Measurements from ENCODE around the gene SNPH.
"Not testable (repeated sequence)": the region's sequence is repeated elsewhere in the genome, so short reads cannot be mapped to it uniquely, and the experiment has no call there.

SNPH gene

DNA sequence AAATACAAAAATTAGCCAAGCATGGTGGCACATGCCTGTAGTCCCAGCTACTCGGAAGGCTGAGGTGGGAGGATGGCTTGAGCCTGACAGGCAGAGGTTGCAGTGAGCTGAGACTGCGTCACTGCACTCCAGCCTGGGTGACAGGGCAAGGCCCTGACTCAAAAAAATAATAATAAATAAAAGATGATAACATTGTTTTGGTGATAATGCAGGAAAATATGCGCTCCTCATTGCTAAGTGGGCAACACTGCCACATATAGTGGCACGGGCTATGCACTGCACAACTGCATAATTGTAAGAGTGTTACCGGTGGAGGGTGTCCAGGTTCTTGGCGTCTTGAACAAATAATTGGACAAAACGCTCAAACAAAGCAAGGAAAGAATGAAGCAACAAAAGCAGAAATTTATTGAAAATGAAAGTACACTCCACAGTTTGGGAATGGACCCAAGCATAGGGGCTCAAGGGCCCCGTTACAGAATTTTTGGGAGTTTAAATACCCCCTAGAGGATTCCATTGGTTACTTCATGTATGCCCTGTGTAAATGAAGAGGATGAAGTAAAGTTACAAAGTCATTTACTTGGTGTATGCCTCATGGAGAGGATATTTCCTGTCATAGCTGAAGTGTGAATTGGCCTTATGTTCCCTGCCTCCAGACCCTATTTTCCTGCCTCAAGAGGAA, 77.5 kb downstream of the SNPH start:
- DNase-seq, result not testable (repeated sequence)

GRCh38 chr20:1345030-1345755, 79.1 kb downstream of the SNPH start:
- DNase-seq, result no peak

DNA sequence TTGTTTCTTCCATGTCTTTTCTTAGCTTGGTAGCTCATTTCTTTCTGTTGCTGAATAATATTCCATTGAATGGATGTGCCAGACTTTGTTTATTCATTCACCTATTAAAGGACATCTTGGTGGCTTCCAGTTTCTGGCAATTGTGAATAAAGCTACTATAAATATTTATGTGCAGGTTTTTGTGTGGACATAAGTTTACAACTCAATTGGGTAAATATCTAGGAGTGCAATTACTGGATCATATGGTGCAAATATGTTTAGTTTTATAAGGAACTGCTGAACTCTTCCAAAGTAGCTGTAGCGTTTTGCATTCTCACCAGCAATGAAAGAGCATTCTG, 79.6 kb downstream of the SNPH start:
- no peak for DNase-seq

- no peak for DNase-seq
Observed at GRCh38 chr20:1346315-1346969, 80.3 kb downstream of the SNPH start.

DNA sequence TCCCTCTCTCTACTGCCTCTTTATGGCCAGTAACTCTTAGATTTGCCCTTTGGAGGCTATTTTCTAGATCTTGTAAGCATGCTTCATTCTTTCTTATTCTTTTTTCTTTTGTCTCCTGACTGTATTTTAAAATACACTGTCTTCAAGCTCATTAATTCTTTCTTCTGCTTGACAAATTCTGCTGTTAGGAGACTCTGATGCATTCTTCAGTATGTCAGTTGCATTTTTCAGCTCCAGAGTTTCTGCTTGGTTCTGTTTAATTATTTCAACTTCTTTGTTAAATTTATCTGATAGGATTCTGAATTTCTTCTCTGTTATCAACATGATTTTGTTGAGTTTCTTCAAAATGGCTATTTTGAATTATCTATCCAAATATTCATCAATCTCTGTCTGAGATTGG, 87.9 kb downstream of the SNPH start:
- no peak for DNase-seq

DNA sequence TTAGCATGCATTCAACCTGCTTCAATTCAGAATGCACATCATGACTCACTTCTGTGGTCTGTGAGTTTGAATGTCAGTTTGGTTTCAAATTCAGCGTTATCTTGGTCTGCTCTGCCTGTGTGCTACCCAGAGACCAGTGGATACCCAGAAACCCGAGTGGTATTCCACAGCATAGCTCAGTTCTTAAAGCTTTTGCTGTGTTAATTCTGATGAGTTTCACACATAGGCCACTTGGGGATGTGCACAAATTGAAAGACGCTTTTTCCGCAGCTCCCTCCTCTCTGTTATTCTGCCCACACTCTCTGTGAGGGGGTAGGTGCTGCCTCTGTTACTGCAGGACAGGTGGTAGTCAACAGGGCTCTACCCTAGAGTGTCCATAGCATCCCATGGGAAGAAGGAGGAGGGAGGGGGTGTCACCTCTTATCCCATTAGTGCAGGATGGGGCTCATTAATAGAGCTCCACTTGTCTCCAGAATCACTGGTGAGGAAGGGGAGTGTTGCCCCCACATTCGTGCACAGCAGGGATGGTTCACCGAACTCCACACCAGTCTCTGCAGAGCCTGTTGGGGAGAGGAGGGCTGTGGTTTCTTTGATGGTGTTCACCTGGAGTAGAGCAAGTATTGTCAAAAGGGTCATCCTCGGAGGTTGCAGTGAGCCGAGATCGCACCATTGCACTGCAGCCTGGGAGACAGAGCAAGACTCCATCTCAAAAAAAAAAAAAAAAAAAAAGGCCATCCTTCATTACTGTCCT, 92.0 kb downstream of the SNPH start:
- no peak for DNase-seq

All from GF-D8 (cell line).